Karpas-422 (cell line): ENCODE measurements around the gene SFRP5. TPM values are rescaled to one million over a fixed set of nuclear protein-coding genes. Genes with fewer than 3 reads are reported as not detected.

Experiments used
- DNase-seq: peaks from one replicate; pipeline ENCODE4 v3.0.0-alpha.2; 2015
- H2AFZ ChIP-seq: fragments of 200-600 bp; sonication (generic); 2 replicates; pipeline ENCODE4 v1.6.1; 2014; ENCODE audit warnings: antibody characterized with exemption, low read length, mixed read lengths
- H3K27ac ChIP-seq: fragments of 200-600 bp; sonication (generic); 2 replicates; pipeline ENCODE4 v1.5.1; 2014; ENCODE audit warnings: mild to moderate bottlenecking, low read length, moderate library complexity
- H3K27me3 ChIP-seq: fragments of 200-600 bp; sonication (generic); 2 replicates; pipeline ENCODE4 v1.6.1; 2014; ENCODE audit warnings: low read length, mixed read lengths
- H3K36me3 ChIP-seq: fragments of 200-600 bp; sonication (generic); 2 replicates; pipeline ENCODE4 v1.6.1; 2014; ENCODE audit warnings: low read length, mixed read lengths; ENCODE audit not compliant: insufficient read depth
- H3K4me1 ChIP-seq: fragments of 200-600 bp; sonication (generic); 2 replicates; pipeline ENCODE4 v1.6.1; 2014; ENCODE audit warnings: mild to moderate bottlenecking, low read length, mixed read lengths
- H3K4me2 ChIP-seq: fragments of 200-600 bp; sonication (generic); 2 replicates; pipeline ENCODE4 v1.6.1; 2014; ENCODE audit warnings: low read length, low read depth, mild to moderate bottlenecking; ENCODE audit not compliant: poor library complexity, severe bottlenecking
- H3K4me3 ChIP-seq: fragments of 200-600 bp; sonication (generic); 2 replicates; pipeline ENCODE4 v1.5.1; 2014; ENCODE audit warnings: mild to moderate bottlenecking, antibody characterized with exemption, low read length, mixed read lengths
- H3K79me2 ChIP-seq: fragments of 200-600 bp; sonication (generic); 2 replicates; pipeline ENCODE4 v1.6.1; 2014; ENCODE audit warnings: mild to moderate bottlenecking, low read length, mixed read lengths
- H3K9ac ChIP-seq: fragments of 200-600 bp; sonication (generic); 2 replicates; pipeline ENCODE4 v1.6.0; 2014; ENCODE audit warnings: low read length
- H3K9me2 ChIP-seq: fragments of 200-600 bp; sonication (generic), shearing (Covaris generic); replicated peaks from 2 replicates; pipeline ENCODE4 v1.6.0; 2014; ENCODE audit warnings: mild to moderate bottlenecking, low read length, moderate library complexity; ENCODE audit not compliant: insufficient read depth
- H3K9me3 ChIP-seq: fragments of 300-700, 200-600 bp; sonication (generic); 2 replicates; pipeline ENCODE4 v1.6.1; 2014; ENCODE audit warnings: low read length, mixed read lengths
- H4K20me1 ChIP-seq: fragments of 200-600 bp; sonication (generic); 2 replicates; pipeline ENCODE4 v1.6.1; 2014; ENCODE audit warnings: mild to moderate bottlenecking, antibody characterized with exemption, low read length, low read depth; ENCODE audit not compliant: insufficient read depth
- total RNA-seq: library from RNA; depleted of rRNA; stranded (reverse); fragments of >200 nt; shearing (Covaris generic); gene quantifications from 2 replicates; pipeline ENCODE4 v1.2.3, GENCODE V29; 2014; ENCODE audit warnings: low replicate concordance

SFRP5 gene
- total RNA-seq, 1 experiment from 2014 or later, result not detected

- Histone ChIP-seq H3K4me1 (no peaks in the 10 kb centered on the region), H4K20me1 (no peaks in the 10 kb centered on the region), H3K4me3 (no peak overlapping the region), H3K79me2 (no peaks in the 10 kb centered on the region), H3K27me3 (no peaks in the 10 kb centered on the region), H3K4me2 (no peak overlapping the region), H3K9me3 (no peaks in the 10 kb centered on the region), H3K9ac (no peak overlapping the region), H3K27ac (no peak overlapping the region), H3K9me2 (no peaks in the 10 kb centered on the region), H3K36me3 (no peaks in the 10 kb centered on the region), H2AFZ (no peak overlapping the region)
- peak; percentile 69 for DNase-seq
Observed at GRCh38 chr10:97791824-97792721, 20.3 kb upstream of the SFRP5 start.

GRCh38 chr10:97789770-97790397 lies 18.1 kb upstream of the SFRP5 start:
- no peak overlapping the region for H3K4me3 ChIP-seq
- no peaks in the 10 kb centered on the region for H3K9me2 ChIP-seq
- no peak overlapping the region for H3K4me2 ChIP-seq

GRCh38 chr10:97788552-97789442 lies 17.0 kb upstream of the SFRP5 start:
- no peaks in the 10 kb centered on the region for H3K9me2 ChIP-seq
- H3K9me3 ChIP-seq, result no peaks in the 10 kb centered on the region
- no peak for DNase-seq
- no peak overlapping the region for H3K27ac ChIP-seq
- no peak overlapping the region for H2AFZ ChIP-seq
- H3K9ac ChIP-seq, result no peak overlapping the region
- H4K20me1 ChIP-seq, result no peaks in the 10 kb centered on the region
- no peak overlapping the region for H3K4me2 ChIP-seq
- no peaks in the 10 kb centered on the region for H3K27me3 ChIP-seq
- H3K4me1 ChIP-seq, result no peaks in the 10 kb centered on the region
- no peak overlapping the region for H3K4me3 ChIP-seq
- no peaks in the 10 kb centered on the region for H3K79me2 ChIP-seq
- no peaks in the 10 kb centered on the region for H3K36me3 ChIP-seq

More at GRCh38 chr10:97789770-97790397, 18.1 kb upstream of the SFRP5 start:
- H3K36me3 ChIP-seq, result no peaks in the 10 kb centered on the region
- no peak for DNase-seq
- H3K4me1 ChIP-seq, result no peaks in the 10 kb centered on the region
- H3K79me2 ChIP-seq, result no peaks in the 10 kb centered on the region
- H3K27me3 ChIP-seq, result no peaks in the 10 kb centered on the region
- H3K27ac ChIP-seq, result no peak overlapping the region
- no peaks in the 10 kb centered on the region for H4K20me1 ChIP-seq
- no peak overlapping the region for H2AFZ ChIP-seq
- no peak overlapping the region for H3K9ac ChIP-seq
- no peaks in the 10 kb centered on the region for H3K9me3 ChIP-seq

- Histone ChIP-seq H3K4me2 (no peak overlapping the region), H3K9me2 (no peaks in the 10 kb centered on the region), H3K4me3 (no peak overlapping the region), H3K9ac (no peak overlapping the region), H3K27me3 (no peaks in the 10 kb centered on the region), H2AFZ (no peak overlapping the region), H3K27ac (no peak overlapping the region), H3K36me3 (no peaks in the 10 kb centered on the region), H3K9me3 (no peaks in the 10 kb centered on the region), H3K79me2 (no peaks in the 10 kb centered on the region), H4K20me1 (no peaks in the 10 kb centered on the region), H3K4me1 (no peaks in the 10 kb centered on the region)
- no peak for DNase-seq
Observed at GRCh38 chr10:97785731-97786130, 13.9 kb upstream of the SFRP5 start.

DNA sequence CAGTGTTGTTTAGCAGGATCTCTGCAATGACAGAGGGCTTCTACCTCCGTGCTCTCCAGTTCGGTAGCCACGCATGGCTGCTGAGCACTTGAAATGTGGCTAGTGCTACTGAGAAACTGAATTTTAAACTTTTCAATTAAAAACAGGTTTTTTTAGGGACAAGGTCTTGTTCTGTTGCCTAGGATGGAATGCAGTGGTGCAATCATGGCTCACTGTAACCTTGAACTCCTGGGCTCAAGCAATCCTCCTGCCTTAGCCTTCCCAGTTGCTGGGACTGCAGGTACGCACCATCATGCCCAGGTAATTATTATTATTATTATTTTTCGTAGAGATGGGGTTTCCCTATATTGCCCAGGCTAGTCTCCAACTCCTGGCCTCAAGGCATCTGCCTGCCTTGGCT lies 13.4 kb upstream of the SFRP5 start:
- H3K27ac ChIP-seq, result no peak overlapping the region
- H3K4me3 ChIP-seq, result no peak overlapping the region
- no peaks in the 10 kb centered on the region for H3K9me2 ChIP-seq
- no peaks in the 10 kb centered on the region for H4K20me1 ChIP-seq
- no peak for DNase-seq
- no peaks in the 10 kb centered on the region for H3K9me3 ChIP-seq
- H3K79me2 ChIP-seq, result no peaks in the 10 kb centered on the region
- H3K4me2 ChIP-seq, result no peak overlapping the region
- H3K4me1 ChIP-seq, result no peaks in the 10 kb centered on the region
- no peak overlapping the region for H2AFZ ChIP-seq
- H3K36me3 ChIP-seq, result no peaks in the 10 kb centered on the region
- H3K27me3 ChIP-seq, result no peaks in the 10 kb centered on the region
- H3K9ac ChIP-seq, result no peak overlapping the region

- H3K4me1 ChIP-seq, result no peaks in the 10 kb centered on the region
- no peak overlapping the region for H3K9ac ChIP-seq
- no peak for DNase-seq
- no peaks in the 10 kb centered on the region for H3K79me2 ChIP-seq
- H3K27ac ChIP-seq, result no peak overlapping the region
- H3K27me3 ChIP-seq, result no peaks in the 10 kb centered on the region
- no peak overlapping the region for H3K4me3 ChIP-seq
- no peak overlapping the region for H3K4me2 ChIP-seq
- no peaks in the 10 kb centered on the region for H3K36me3 ChIP-seq
- no peaks in the 10 kb centered on the region for H3K9me3 ChIP-seq
- H4K20me1 ChIP-seq, result no peaks in the 10 kb centered on the region
- no peaks in the 10 kb centered on the region for H3K9me2 ChIP-seq
- no peak overlapping the region for H2AFZ ChIP-seq
Observed at GRCh38 chr10:97784200-97784810, 12.5 kb upstream of the SFRP5 start.

- DNase-seq, result no peak
- Histone ChIP-seq H3K36me3 (no peaks in the 10 kb centered on the region), H3K9me3 (no peaks in the 10 kb centered on the region), H3K4me2 (no peak overlapping the region), H3K27me3 (no peaks in the 10 kb centered on the region), H3K27ac (no peak overlapping the region), H3K9me2 (no peaks in the 10 kb centered on the region), H3K4me1 (no peaks in the 10 kb centered on the region), H3K4me3 (no peak overlapping the region), H3K9ac (no peak overlapping the region), H4K20me1 (no peaks in the 10 kb centered on the region), H3K79me2 (no peaks in the 10 kb centered on the region), H2AFZ (no peak overlapping the region)
Observed at GRCh38 chr10:97782455-97783228, 10.8 kb upstream of the SFRP5 start.
